Measurements from ENCODE around the gene NCKAP5L. TPM values are rescaled to one million over a fixed set of nuclear protein-coding genes. Genes with fewer than 3 reads are reported as not detected.

The NCKAP5L gene
- total RNA-seq, 4 donors from 2014 or later = 36.1 to 70.2 (median 44.7) TPM

DNA sequence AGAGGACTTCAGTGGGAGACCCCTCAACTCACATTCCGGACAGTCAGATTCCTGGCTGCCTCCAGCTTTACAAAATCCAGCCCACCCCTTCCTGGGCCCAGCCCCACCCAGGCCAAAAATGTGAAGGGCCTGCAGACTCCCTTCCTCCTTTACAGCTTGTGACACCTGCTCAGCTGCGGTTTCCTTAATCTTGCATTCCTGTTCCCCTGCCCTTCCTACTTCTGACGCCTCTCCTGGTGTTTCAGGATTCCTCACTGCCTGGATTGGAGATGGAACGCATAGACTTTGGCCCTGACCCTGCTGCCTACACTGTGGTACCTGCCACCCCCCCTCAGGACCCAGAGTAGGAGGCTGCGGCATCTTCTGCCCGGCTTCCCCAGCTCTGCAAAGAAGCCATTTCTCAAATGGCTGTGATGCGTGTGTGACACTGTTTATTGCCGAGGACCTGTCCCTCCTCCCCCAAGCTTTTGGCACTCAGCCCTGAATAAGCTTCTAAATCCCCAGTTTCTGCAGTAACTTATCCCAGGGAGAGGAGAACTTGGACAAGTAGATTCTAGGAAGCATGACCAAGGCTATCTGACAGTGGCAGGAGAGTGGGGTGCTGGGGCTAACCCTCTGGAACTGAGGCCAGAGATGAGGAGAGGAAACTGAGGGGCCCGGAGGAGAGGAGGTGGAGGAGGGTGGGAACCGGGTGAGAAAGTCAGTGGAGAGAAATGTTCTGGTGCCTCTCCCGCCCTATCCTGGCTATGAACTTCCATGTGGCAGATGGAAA, 39.5 kb upstream of the NCKAP5L start:
- WGBS, 2 donors = 54 to 72% methylated on average over 11 of the region's 11 CpGs
- peak overlapping the region in 2 of 4 donors; percentile 7 to 62 for H3K27ac ChIP-seq
- H3K9me3 ChIP-seq = no peaks in the 10 kb centered on the region
- no peak for DNase-seq (ENCODE audit: low spot score in 2 of 2)
- H3K4me3 ChIP-seq = no peak overlapping the region
- H3K27me3 ChIP-seq = no peaks in the 10 kb centered on the region
- TF ChIP-seq POLR2A (IDR thresholded peaks at IDR 0.05) = no peak
- TF ChIP-seq, protein P1, sequence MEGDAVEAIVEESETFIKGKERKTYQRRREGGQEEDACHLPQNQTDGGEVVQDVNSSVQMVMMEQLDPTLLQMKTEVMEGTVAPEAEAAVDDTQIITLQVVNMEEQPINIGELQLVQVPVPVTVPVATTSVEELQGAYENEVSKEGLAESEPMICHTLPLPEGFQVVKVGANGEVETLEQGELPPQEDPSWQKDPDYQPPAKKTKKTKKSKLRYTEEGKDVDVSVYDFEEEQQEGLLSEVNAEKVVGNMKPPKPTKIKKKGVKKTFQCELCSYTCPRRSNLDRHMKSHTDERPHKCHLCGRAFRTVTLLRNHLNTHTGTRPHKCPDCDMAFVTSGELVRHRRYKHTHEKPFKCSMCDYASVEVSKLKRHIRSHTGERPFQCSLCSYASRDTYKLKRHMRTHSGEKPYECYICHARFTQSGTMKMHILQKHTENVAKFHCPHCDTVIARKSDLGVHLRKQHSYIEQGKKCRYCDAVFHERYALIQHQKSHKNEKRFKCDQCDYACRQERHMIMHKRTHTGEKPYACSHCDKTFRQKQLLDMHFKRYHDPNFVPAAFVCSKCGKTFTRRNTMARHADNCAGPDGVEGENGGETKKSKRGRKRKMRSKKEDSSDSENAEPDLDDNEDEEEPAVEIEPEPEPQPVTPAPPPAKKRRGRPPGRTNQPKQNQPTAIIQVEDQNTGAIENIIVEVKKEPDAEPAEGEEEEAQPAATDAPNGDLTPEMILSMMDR (IDR thresholded peaks at IDR 0.05) = no peak
- TF ChIP-seq EP300 (IDR thresholded peaks at IDR 0.05) = no peak
- no peaks in the 10 kb centered on the region for H3K36me3 ChIP-seq
- H3K4me1 ChIP-seq = peaks cover 0 to 38% (median 17%) of the 10 kb centered on the region in 4 donors

DNA sequence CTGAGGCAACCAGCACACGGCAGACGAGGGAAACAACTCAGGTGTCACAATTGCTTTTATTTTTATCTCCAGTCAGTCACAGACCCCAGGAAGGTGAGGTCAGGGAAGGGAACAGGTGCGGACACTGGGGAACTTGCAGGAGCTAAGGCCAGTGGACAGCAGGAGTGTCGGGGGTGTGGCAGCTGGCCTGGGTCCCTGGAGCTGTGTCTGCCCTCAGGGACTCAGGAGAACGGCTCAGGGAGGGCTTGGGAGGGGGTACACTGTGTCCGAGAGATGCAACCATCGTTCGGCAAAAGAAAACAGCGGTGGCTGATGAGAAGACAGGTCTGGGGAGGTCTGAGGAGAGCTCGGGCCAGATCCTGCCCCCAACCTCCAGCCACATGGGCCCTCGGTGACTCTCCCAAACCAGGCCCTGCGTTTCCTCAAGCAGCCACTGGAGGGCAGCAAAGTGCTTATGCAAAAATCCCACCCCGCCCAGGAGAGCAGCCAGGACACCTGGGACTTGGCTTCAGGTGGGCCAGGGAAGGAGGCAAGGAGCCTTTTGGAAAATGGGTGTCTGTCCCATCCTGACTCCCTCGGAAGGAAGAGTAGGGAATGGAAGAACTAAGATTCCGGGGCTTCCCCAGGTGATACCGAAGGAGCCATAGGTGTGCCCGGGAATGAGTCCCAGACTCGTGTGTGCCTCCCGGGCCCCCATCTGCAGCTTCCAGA, 38.8 kb upstream of the NCKAP5L start:
- Histone ChIP-seq H3K27me3 (no peaks in the 10 kb centered on the region), H3K9me3 (no peaks in the 10 kb centered on the region), H3K4me1 (peaks cover 0 to 31% (median 17%) of the 10 kb centered on the region in 4 donors), H3K4me3 (no peak overlapping the region), H3K27ac (peak overlapping the region in 1 of 4 donors; percentile 62), H3K36me3 (no peaks in the 10 kb centered on the region)
- WGBS, 2 donors = 37 to 38% methylated on average over 19 of the region's 19 CpGs
- no peak for TF ChIP-seq POLR2A (IDR thresholded peaks at IDR 0.05)
- TF ChIP-seq, protein P1 (IDR thresholded peaks at IDR 0.05) = peak; percentile 93 to 99 (median 96)
- DNase-seq (ENCODE audit: low spot score in 2 of 2) = peak; percentile 63 to 87

DNA sequence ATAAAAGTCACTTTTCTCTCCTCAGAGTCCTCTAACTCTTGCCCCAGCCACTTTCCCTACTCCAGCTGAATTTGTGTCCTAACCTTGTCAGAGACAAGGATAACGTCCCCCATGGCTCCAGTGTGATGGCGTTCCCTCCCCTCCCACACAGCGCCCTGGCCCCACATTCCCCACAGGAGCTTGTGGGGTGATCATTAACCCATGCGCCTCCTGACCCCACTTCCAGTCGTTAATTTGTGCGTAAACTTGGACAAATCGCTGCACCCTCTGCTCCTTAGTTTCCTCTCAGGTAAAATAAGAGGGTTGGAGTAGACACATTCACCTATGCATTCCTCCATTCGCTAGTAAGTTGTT, 37.5 kb upstream of the NCKAP5L start:
- Histone ChIP-seq H3K9me3 (no peaks in the 10 kb centered on the region), H3K4me3 (no peak overlapping the region), H3K27me3 (no peaks in the 10 kb centered on the region), H3K4me1 (peaks cover 0 to 31% (median 17%) of the 10 kb centered on the region in 4 donors), H3K36me3 (no peaks in the 10 kb centered on the region), H3K27ac (no peak overlapping the region)
- DNase-seq (ENCODE audit: low spot score in 2 of 2) = no peak
- whole genome bisulfite sequencing, 2 donors = 73 to 74% methylated on average over 8 of the region's 8 CpGs
- TF ChIP-seq, protein P1 (IDR thresholded peaks at IDR 0.05) = no peak
- TF ChIP-seq POLR2A (IDR thresholded peaks at IDR 0.05) (no peak), EP300 (IDR thresholded peaks at IDR 0.05) (no peak)

DNA sequence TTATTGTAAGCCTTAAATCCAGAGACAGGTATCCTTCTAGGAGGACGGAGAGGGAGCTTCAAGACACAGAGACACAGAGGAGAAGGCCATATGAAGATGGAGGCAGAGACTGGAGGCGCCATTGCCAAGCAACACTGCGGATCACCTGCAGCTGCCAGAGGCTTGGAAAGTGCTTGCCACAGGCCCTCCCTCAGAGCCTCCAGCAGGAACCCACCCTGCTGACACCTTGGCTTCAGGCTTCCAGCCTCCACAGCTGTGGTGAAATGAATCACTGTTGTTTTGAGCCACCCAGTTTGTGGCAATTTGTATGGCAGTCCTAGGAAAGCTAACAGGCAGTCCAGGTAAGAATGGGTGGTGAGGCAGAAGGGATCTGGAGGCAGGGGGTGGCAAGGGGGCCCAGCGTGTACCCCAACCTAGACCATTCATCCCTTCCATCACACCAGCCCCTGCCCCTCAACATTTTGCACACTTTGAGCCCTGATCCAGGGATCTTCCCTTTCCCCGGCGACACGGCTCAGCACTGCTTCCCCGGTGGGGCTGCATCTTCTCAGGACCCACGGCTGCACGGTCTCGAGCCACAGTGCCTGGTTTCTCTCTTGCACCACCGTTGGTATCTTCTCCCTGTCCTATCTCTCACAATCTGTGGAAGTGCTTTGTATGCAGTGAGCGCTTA, 37.0 kb upstream of the NCKAP5L start:
- H3K4me1 ChIP-seq = peaks cover 0 to 31% (median 17%) of the 10 kb centered on the region in 4 donors
- TF ChIP-seq POLR2A (IDR thresholded peaks at IDR 0.05) (no peak), EP300 (IDR thresholded peaks at IDR 0.05) (no peak)
- TF ChIP-seq, protein P1 (IDR thresholded peaks at IDR 0.05) = no peak
- 86 to 90% methylated on average over 13 of the region's 13 CpGs for WGBS, 2 donors
- H3K4me3 ChIP-seq = no peak overlapping the region
- no peaks in the 10 kb centered on the region for H3K27me3 ChIP-seq
- no peak overlapping the region for H3K27ac ChIP-seq
- DNase-seq (ENCODE audit: low spot score in 2 of 2) = no peak
- no peaks in the 10 kb centered on the region for H3K36me3 ChIP-seq
- no peaks in the 10 kb centered on the region for H3K9me3 ChIP-seq

DNA sequence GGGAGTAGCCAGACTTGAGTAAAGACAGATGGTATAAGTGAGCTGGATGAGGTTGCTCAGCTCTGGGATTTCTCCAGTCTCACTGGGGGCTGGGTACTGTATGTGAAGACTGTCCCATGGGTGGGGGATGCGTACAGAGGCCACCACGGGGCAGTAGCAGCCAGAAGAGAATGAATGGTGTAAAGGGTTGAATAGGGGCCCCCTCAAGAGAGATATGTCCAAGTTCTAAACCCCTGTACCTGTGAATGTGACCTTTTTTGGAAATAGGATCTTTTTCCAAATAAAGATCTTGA, 36.5 kb upstream of the NCKAP5L start:
- Histone ChIP-seq H3K4me1 (peaks cover 0 to 30% (median 17%) of the 10 kb centered on the region in 4 donors), H3K36me3 (no peaks in the 10 kb centered on the region), H3K4me3 (no peak overlapping the region), H3K9me3 (no peaks in the 10 kb centered on the region), H3K27ac (no peak overlapping the region), H3K27me3 (no peaks in the 10 kb centered on the region)
- TF ChIP-seq, protein P1 (IDR thresholded peaks at IDR 0.05) = no peak
- TF ChIP-seq POLR2A (IDR thresholded peaks at IDR 0.05) = no peak
- TF ChIP-seq EP300 (IDR thresholded peaks at IDR 0.05) = no peak
- no peak for DNase-seq (ENCODE audit: low spot score in 2 of 2)
- WGBS, 2 donors = 57 to 77% methylated on average over 2 of the region's 2 CpGs

All from tibial nerve (tissue), 4 donors.